HG03575 (cell line): ENCODE data around the gene FBXO33.
"Not testable (repeated sequence)": the region's sequence is repeated elsewhere in the genome, so short reads cannot be mapped to it uniquely, and the experiment has no call there.

Experiments used
- ATAC-seq: cut with Tn5 transposase; IDR thresholded peaks from one replicate; pipeline ENCODE4 v1.9.1; 2021; ENCODE audit not compliant: unreplicated experiment, insufficient number of reproducible peaks, low FRiP score; ENCODE audit errors: extremely low read depth

FBXO33 gene

DNA sequence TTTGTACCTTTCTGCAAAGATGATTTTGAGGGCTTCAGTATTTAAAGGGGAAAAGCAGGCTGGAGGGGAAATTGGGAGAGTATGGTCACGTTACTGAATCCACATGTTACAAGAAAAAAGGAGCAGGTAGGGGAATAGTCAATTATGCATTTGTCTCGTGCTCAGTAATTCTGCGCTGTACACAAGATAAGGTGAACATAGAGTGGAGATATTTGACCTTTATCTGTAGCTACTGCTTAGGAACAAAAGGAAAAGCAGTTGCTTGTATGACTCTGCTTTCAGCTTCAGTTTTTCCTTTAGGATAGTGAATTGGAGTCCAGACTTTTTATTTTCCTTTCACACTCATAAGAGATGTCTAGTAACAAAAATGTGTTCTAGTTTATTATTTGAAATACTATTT is 49.8 kb downstream of the FBXO33 start:
- no peak for ATAC-seq

DNA sequence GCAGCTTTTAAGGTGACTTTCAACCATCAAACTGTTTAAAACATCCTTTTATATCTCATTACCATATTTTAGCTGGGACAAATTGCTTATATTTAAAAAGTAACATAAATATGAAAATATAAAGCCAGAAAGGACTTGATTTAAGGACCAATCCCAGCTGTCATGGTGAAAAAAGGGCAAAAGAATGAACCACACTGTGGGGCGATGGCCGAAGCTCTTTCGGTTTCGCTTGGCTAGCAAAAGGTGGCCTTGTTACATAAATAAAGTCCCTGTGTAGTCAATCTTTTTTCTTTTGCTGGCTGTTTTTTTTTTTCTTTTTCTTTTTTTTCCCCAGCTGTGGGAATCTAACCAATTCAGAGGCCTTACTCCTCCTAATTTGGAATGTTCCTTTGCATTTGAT is 50.9 kb downstream of the FBXO33 start:
- ATAC-seq = no peak

DNA sequence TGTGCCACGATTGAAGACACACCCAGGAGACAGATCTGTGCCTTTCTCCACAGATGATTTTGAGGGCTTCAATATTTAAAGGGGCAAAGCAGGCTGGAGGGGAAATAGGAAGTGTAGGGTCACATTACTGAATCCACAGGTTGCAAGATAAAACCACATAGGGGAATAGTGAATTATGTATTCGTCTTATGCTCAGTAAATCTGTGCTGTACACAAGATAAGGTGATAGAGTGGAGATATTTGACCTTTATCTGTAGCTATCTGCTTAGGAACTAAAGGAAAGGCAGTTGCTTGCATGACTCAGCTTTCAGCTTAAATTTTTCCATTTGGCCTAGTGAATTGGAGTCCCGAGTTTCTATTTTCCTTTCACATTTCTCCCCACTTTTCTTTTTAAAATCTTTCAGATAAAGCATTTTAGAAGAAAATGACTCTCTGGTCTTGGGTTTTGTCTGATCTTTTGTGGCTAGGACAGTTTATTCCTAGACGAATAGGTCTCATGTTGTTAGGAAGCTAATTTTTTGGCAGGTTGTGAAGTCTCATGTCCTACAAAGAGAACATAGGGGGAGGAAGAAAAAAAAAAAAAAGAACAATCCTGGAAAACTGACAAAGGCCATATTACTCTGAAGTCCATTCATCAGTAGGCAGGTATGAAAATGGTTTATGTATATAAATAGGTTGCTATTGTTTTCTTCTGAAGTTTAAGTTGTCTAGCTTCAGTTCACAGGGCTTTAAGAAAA is 55.4 kb downstream of the FBXO33 start:
- no peak for ATAC-seq

DNA sequence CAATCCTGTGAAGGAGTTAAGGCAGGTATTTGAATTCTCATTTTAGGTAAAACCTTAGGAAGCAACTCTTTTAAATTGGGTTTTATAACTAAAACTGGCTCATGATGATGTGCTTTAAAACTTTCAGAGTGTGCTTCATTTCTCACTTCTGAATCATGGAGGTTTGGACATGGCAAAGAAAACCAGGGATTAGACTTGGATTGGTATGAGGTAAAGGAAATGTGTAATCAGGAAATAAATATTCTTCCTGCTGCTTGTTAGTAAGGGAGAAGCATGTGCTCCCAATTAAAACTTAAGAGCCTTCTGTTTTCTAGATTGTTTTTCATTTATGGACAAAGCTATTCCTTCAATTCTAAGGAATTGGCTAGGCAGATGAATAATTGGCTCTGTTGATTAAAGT is 57.4 kb downstream of the FBXO33 start:
- no peak for ATAC-seq

DNA sequence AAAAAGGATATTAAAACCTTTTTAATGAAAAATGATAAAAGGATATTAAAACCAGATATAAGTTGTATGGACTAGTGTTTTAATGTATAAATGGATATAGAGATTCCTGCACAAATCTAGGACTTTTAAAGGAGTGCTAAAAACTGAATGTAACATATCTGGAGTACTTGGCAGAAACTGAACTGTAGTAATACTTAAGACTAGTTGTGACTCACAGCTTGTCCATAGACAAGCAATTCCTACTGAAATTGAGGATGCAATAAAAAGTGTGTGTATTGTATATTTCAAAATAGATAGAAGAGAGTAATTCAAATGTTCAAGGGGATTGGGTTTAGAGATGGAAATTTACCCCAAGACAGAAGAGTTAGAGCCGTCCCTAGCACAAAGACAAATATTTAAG is 59.6 kb downstream of the FBXO33 start:
- ATAC-seq = no peak

DNA sequence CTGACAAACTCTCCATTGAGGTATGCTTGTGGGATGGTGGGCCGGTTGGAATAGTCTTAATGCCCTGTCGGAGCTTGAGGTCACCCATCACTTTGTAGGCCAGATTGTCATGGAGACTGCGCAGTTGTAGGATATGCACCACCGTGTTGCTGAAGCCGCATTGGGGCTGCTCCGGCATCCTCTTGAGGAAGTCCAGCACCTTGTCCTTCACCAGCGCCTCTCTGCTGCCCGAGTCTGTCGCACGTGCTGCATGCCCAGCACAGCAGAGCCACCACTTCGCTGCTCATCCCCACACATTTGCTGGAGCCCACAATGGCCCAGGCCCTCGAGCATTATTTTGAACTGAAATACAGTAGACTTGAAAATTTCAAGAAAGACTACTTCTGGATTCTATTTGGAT is 61.8 kb downstream of the FBXO33 start:
- no peak for ATAC-seq

DNA sequence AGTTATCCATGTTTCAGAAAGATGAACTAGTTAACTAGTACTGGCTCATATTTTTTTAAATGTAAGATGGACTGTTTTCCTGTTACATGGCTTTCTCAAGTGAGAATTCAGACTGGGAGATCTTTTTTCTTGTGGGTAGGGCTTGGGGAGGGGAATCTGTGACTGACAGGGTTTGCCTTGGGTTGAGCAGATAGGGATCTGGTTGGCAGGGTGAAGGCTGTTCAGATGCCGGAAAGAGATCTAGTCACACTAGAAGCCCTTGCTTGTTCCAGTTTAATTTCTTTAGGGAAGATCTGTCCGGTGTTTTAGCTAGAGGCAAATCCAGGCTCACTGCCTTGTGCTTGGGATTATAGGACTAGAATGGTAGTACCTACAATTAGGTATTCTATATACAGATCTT is 63.2 kb downstream of the FBXO33 start:
- no peak for ATAC-seq

DNA sequence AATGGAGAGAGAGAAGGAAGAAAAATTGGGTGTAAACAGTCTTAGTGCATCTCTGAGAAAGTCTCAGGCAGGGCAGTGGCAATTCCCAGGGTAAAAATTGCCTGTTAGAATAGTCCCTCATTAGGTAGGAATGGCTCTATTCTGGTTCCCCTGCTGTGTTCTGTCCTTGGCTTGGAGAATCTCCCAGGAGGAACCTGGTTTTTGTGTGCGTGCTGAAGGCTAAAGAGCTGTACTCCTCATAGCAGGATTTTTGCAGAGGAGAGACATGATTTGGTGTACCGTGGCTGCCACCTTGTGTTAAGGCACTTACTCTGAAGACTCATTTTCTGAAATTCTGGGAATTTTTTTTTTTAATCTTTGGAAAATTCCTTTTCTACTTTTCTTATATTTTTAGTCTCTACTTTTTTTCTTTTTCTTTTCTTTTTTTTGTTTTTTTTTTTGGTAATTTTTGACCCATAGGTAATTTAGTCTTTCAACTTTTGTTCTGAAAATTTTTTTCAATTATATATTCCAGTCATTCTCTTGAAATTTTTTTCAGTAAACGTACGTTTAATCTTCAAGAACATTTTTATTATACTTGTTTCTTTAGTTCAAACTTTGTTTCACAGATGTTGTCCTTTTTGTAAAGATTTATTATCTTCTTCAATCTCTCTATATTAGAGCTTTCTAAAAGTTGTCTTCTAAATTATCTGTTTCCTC is 63.8 kb downstream of the FBXO33 start:
- ATAC-seq = no peak

DNA sequence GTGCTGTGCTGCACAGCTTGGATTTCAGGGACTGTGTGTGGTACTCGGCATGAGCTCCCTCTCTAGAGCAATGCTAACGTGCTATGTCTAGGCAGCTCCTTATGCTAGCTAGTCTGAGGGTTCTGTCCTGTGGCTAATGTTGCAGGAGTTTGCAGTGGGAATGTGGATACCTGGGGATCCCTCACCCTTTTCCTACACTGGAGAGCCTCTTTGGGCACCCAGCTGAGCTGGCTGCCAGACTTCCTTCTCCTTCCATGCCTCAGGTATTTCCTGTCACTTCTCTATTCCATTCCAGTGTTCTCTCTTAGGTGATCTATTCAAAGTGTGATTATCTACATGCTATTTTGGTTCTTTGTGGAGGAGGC is 64.9 kb downstream of the FBXO33 start:
- ATAC-seq = no peak

DNA sequence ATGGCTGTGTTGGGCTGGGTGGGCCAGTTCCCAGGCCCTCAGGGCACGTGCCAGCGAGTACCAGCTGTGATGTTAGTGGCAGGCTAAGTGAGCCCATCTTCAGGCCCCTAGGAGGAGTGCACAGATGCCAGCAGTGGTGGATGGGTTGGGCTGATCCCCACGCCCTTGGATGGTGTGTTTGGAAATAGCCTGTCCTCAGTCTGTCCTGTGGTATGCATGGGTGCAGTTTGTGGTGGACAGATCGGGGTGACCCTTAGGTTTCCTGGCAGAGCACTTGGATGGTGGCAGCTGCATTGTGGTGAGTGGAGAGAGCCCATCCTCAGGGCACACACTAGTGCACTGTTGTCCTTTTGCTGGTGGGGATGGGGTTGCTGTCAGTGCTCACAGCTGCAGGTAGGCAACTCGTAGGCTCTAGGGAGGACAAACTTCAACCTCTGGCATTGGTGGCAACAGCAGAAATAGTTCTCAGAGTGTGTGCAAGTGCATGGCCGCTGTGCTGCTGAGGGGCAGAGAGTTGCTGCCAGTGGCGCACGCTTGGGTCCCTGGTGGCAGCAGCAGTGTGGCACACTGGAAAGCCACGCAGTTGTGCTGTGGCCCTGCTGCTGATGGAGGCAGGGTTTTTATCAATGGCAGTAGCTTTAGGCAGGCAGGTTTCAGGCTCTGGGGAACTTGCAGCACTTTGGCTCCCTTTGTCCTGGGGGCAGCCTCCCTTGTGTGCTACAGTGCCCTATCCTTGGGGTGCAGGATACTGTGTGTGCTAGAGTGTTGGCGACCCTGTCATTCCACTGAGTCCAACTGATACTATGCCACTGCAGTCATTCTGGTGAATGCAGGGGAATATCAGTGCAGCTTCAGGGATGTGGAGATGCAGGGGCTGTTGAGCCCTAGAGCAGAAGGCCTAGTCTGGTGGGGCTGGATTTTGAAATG is 65.5 kb downstream of the FBXO33 start:
- ATAC-seq = no peak

DNA sequence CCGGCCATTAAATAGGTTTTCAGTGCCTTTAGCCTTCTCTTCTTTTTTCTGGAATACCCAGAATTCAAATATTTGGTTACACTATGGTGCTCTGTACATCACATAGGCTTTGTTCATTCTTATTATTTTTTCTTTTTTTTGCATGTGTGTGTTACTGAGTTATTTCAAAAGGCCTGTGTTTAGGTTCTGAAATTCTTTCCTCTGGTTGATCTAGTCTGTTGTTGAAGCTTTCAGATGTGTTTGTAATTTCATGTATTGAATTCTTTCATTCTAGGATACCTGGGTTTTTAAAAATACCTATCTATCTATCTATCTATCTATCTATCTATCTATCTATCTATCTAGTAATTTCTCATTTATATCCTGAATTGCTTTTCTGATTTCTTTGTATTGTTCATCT is 66.9 kb downstream of the FBXO33 start:
- ATAC-seq = no peak

DNA sequence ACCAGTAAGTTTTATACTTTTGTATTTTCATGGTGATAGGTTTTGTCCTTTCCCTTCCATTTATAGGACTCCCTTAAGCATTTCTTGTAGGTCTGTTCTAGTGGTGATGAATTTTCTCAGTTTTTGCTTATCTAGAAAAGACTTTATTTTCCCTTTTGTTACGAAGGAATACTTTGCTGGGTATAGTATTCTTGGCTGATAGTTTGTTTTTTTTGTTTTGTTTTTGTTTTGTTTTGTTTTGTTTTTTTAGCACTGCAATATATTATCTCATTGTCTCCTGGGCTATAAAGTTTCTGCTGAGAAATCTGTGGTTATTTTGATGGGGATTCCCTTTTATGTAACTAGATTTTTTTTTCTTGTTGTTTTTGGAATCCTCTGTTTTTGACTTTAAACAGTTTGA is 67.7 kb downstream of the FBXO33 start:
- ATAC-seq = no peak

DNA sequence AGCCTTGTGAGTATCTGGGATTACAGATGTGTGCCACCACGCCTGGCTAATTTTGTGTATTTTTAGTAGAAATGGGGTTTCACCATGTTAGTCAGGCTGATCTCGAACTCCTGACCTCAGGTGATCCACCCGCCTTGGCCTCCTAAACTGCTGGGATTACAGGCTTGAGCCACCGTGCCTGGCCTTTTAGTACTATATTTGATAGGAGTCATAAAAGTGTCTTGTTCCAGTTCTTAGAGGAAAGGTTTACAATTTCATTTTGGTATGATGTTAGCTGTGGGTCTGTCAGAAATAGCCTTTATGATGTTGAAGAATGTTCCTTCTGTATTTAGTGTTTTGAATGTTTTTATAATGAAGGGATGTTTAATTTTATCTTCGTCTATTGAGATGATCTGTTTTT is 70.7 kb downstream of the FBXO33 start:
- ATAC-seq = not testable (repeated sequence)

DNA sequence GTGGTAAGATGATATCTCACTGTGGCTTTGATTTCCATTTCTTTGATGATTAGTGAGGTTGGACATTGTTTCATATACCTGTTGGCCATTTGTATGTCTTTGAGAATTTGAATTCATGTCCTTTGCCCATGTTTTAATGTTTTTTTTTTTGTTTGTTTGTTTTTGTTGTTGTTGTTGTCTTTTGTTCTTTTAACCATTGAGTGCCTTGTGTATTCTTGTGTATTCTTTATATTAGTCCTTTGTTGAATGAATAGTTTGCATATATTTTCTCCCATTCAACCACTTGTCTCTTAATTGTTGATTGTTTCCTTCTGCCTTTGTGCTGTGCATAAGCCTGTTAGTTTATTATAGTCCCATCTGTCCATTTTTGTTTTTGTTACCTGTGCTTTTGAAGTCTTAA is 71.9 kb downstream of the FBXO33 start:
- ATAC-seq = no peak

DNA sequence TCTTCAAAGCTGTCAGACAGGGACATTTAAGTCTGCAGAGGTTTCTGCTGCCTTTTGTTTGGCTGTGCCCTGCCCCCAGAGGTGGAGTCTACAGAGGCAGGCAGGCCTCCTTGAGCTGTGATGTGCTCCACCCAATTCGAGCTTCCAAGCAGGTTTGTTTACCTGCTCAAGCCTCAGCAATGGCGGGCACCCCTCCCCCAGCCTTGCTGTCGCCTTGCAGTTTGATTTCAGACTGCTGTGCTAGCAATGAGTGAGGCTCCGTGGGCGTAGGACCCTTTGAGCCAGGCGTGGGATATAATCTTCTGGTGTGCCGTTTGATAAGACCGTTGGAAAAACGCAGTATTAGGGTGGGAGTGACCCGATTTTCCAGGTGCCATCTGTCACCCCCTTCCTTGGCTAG is 73.2 kb downstream of the FBXO33 start:
- ATAC-seq = not testable (repeated sequence)

DNA sequence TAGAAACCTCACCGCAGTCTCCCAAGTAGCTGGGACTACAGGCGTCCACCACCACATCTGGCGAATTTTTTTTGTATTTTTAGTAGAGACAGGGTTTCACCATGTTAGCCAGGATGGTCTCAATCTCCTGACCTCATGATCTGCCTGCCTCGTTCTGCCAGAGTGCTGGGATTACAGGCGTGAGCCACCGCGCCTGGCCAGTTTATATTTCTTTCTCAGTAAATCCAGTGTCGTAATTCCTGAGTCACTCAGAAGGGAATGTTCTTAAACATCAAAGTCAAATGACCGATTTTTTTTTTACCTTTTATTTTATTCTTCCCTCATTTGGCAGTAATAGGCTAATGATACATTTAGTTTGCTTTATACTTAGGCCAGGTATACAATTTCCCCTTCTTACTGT is 80.5 kb downstream of the FBXO33 start:
- no peak for ATAC-seq

DNA sequence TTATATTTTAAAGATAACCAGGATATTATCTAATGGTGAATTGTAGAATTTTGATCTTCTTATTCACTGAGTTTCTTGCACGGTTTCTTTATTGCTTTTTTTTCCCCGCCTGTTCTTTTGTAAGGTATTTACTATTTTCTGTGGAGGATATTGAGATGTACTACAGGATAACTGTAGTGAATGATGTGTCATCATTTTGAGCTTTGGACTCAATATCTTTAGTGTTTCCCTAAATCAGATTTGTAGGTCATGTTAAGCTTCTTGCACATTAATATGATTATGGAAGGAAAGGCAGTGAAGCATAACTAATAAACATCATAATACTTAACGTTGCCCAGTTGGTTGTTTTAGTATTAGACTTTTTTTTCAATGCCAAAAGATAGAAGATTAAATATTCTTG is 81.4 kb downstream of the FBXO33 start:
- no peak for ATAC-seq
